ENCODE results near the gene NT5DC3.
"Not testable (repeated sequence)": the region's sequence is repeated elsewhere in the genome, so short reads cannot be mapped to it uniquely, and the experiment has no call there.

NT5DC3 gene

DNA sequence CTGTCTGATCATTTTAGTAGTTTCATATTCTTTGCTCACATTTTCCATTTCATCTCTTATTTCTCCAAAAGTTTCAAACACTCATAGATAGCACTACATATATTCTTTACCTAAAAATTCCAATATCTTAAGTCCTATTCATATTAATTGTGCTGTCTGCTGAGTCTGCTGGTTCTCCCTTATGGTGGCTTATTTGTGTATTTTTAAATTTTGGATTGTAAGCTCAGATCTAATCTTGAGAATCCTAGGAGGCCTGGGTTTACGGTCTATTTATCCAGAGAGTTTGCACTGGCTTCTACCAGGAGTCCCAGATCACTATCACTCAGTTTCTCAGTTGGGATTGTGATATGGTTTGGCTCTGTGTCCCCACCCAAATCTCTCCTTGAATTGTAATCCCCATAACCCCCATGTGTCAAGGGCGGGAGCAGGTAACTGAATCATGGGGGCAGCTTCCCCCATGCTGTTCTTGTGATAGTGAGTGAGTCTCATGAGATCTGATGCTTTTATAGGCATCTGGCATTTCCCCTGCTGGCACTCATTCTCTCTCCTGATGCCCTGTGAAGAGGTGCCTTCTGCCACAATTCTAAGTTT, 10.2 kb downstream of the NT5DC3 start:
- no peak for DNase-seq

GRCh38 chr12:103830025-103830725, 10.9 kb downstream of the NT5DC3 start:
- DNase-seq = no peak

DNA sequence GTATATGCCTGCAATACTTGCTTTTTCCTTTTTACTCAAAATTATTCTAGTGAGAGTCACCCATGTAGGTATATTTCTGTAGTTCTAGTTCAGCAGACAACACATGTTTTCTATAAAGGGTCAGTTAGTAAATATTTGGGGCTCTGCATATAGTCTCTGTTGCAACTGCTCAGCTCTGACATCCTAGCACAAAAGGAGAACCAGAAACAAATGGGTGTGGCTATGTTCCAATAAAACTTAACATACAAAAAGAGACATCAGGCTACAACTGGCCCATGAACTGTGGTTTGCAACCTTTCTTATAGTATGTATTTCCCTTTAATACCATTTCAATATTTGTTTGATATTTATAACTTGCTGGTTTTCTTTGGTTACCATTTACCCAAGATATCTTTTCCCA, 11.9 kb downstream of the NT5DC3 start:
- no peak for DNase-seq

- DNase-seq = no peak
These were observed 13.1 kb downstream of the NT5DC3 start for GRCh38 chr12:103827911-103828391.

DNA sequence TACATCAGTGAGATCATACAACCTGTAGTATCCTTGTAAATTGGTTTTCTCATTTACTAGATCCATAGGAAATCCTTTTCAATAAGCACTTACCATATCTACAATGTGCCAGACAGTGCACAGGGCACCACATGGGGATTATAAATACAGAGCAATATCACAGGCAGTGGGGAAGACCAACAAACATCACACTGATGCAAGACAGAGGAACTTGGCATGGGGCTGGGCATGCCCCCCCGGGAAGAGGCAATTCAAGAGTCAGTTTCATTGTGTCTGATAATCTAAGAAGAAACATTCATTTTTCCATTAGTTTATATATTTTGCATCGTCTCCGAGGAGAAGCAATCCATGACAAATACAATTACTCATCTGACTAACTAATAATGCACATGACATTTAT, 16.2 kb downstream of the NT5DC3 start:
- DNase-seq = no peak

DNA sequence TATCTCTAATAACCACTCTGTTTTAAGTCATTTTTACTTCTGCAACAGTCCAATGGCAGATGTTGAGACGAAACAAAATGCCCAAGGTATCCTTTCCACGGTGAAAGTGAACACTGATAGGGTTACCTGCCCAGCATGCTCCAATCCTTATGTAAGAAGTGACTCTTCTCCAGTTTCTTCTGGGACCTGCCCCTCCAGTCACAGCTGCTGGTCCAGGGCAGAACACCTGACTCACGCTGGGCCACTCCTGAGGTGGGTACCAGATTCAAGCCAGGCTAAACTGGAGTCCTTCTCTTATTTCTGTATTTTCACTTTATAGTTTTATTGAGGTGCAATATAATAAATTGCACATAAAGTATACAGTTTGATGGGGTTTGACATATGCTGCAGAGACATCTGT, 16.7 kb downstream of the NT5DC3 start:
- DNase-seq = no peak

- no peak for DNase-seq
These were observed 17.2 kb downstream of the NT5DC3 start for GRCh38 chr12:103823871-103824270.

- no peak for DNase-seq
These were observed 19.3 kb downstream of the NT5DC3 start for GRCh38 chr12:103821773-103822172.

DNA sequence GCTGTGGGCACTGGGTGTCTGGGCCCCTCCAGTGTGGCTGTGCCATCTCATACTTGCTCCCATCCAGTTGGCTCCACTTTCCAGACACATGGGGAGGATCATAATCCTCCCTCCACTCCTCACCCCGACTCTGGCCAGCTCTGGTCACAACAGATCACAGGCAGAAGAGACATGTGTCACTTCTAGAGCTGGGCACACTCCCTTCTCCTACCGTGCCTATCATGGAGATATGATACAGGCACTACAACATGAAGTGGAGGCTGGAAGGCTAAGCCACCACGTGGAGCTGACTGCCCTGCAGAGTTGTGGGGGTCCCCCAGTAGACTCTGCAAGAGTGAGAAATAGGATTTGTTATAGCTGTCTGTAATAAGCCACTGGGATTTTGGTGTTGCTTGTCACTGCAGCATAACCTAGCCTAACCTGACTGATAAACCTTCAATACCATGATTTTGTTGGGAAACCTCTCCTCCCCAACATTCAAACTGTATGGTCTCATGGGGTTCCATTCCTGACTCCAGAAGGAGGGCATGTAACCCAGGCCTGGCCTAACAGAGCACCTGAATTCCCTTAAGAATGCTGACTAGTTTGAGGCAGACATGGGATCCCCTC, 20.0 kb downstream of the NT5DC3 start:
- no peak for DNase-seq

DNA sequence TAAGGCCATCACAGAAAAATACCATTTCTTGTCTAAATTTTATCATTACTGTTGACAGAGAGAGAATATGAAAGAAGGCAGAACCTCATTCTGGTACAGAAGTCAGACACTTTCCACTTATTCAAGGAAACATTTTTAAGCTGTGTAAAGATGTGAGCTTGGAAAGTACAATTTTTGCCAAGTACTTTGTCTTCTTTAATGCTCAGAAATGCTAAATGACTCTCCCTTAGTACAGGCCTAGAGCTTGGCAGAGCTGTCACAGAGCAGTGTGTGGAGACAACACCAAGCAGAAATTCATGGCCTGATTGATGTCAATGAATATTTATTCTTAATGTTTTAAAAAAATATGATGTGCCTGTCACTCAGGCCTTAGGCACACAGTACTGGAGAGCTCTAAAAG, 20.7 kb downstream of the NT5DC3 start:
- no peak for DNase-seq

- DNase-seq = no peak
These were observed 21.1 kb downstream of the NT5DC3 start for GRCh38 chr12:103819892-103820291.

- DNase-seq = no peak
These were observed 21.7 kb downstream of the NT5DC3 start for GRCh38 chr12:103819312-103819711.

- DNase-seq = no peak
These were observed 23.2 kb downstream of the NT5DC3 start for GRCh38 chr12:103817791-103818190.

DNA sequence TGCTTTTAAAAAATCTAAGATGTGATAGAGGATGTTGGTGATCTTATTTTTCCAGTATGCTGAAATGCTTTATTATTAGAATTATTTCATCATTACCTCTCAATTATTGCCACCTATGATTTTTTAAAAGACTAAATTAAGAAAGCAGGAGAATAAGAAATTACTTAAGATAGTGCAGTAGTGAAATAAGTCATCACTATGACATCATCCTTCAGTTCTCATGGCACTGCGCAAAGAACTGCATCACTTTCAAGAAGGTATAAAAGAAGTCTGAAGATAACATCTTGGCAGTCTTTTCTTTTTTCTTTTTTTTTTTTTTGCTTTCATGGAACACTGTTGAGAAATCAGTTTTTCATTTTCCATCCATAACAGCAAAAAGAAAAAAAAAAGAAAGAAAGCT, 24.4 kb downstream of the NT5DC3 start:
- DNase-seq = no peak

DNA sequence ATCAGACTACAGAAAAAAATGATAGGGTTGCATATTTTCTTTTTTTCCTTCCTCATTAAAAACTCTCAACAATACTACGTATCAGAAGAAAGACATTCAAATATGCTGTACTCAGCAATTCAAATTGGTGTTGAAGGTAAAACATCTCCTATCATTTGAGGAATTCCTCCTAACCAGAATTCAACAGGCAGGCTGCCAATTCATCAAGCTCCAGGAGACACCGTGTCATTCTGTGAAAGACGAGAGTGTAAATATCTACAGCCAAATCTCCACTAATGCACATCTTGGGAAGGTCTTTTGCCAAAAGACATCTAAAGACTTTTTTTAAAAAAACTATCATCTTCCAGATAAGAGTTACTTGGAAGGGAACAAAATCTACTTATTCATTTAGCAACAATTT, 26.6 kb downstream of the NT5DC3 start:
- no peak for DNase-seq

DNA sequence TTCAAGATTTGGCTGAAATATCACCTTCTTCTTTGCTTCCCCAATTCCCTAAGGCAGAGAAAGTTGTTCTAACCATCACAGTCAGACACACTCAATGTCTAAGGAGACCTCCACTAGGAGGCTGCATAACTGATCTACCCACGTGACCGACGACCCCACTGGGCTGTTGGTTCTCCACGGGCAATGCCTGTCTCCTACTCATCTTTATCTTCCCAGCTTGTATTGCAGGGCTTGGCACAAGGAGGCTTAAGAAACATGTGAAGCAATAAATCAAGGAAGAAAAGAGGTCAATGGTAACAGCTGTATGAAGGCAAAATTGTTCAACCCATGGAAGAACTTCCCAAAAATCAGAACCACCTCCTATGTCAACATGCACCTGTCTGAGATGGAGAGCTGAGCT, 27.1 kb downstream of the NT5DC3 start:
- no peak for DNase-seq

DNA sequence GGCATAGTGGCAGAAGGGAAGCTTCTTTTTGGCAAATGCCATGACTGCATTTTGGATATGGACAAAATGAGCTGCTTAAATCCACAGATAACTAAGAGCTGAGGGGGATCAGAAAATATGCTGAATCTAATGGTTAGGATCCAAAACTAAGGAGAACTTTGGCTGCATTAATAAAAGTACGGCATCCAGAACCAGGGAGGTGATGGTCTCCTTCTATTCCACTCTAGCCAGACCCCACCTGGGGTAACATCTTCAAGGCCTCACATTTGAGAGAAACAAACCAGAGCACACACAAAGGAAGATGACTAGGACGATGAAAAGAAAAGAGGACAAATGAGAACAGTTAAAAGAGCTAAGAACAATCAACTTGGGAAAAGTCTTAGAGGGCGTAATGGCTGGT, 27.6 kb downstream of the NT5DC3 start:
- no peak for DNase-seq

DNA sequence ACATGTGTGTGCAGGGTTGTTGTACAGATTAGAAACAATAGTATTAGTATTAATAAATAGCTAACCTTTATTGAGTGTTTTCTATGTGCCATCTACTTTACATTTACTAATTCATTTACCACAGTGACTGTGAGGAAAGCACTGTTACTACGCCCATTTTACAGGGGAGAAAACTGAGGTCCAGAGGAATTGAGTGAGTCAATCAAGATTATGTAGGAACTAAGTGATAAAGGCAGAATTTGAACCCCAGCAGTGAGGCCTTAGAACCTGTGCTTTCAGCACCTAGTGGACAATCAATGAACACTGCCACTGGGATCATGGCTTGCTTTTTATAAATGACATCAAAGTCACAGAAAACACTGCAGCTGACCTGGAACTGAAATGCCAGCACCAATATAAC, 28.2 kb downstream of the NT5DC3 start:
- no peak for DNase-seq

DNA sequence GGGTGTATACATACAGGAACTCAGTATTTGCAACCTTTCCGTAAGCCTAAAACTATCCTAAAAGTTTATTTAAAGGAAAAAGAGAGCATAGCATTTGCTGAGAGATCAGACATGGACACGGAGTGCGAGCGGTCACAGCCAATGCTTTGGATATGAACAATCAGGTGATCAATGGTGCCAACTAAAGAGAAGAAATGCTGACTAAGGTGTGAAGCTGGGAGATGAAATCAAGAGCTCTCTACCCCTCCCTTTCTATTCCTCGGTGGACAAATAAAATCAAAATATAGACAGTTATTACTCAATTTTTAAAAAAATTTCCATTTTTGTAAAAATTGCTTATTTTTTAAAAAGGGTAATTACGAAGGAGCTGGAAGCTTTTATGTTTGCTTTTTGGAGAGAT, 29.2 kb downstream of the NT5DC3 start:
- no peak for DNase-seq

GRCh38 chr12:103810111-103810510, 30.9 kb downstream of the NT5DC3 start:
- no peak for DNase-seq

- not testable (repeated sequence) for DNase-seq
These were observed 31.4 kb downstream of the NT5DC3 start for GRCh38 chr12:103809639-103810038.

DNA sequence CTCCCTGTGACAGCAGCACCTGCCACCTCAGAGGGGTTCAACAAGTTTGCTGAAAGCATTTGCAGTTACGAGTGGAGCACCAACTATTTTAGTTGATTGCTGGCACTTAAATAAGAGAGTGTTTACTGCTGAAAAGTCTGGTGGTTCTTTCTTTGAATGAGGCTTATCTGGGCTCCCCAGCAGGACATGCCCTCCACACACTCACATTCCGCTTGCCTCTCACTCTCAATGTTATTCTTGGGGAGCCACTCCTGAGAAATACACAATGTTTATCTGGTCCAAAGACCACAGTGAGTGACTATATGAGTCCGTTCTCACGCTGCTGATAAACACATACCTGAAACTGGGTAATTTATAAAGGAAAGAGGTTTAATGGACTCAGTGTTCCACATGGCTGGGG, 31.9 kb downstream of the NT5DC3 start:
- no peak for DNase-seq

- no peak for DNase-seq
These were observed 32.7 kb downstream of the NT5DC3 start for GRCh38 chr12:103808239-103808880.

Measured in stimulated activated CD4-positive, alpha-beta T cell treated with anti-CD3 and anti-CD28 coated beads, Interleukin-4, amount 100 ng/mL, for 1 hour (primary cell).